HAP-1 (cell line): ENCODE data around the gene TOR2A.

Source experiments
- DNase-seq, 2 experiments: peaks; one replicate each; pipeline ENCODE4 v3.0.0-alpha.2; 2016 to 2020; ENCODE audit warnings: low spot score in 2 of 2
- H3K27me3 ChIP-seq: fragments of 250-450 bp; sonication (Bioruptor Pico); 2 replicates; pipeline ENCODE4 v1.5.1; 2020; ENCODE audit warnings: low read depth, mild to moderate bottlenecking, moderate library complexity
- H3K36me3 ChIP-seq: fragments of 250-450 bp; sonication (Bioruptor Pico); replicated peaks from 2 replicates; pipeline ENCODE4 v1.5.1; 2020; ENCODE audit warnings: mild to moderate bottlenecking
- H3K4me1 ChIP-seq: fragments of 250-450 bp; sonication (Bioruptor Pico); 2 replicates; pipeline ENCODE4 v1.5.1; 2020; ENCODE audit warnings: mild to moderate bottlenecking
- H3K4me3 ChIP-seq: fragments of 250-450 bp; sonication (Bioruptor Pico); 2 replicates; pipeline ENCODE4 v1.5.1; 2020; ENCODE audit warnings: mild to moderate bottlenecking, moderate library complexity
- H3K9me3 ChIP-seq: fragments of 250-450 bp; sonication (Bioruptor Pico); 2 replicates; pipeline ENCODE4 v1.5.1; 2020; ENCODE audit warnings: mild to moderate bottlenecking, moderate library complexity
- in situ Hi-C: fragments of 300-500 bp; cut with MboI; formaldehyde crosslinking; loops from 3 replicates; pipeline ENCODE4 v1.14.3; 2020; ENCODE audit warnings: low sequenced_read_pairs, inconsistent platforms, mixed read lengths

Gene TOR2A

DNA sequence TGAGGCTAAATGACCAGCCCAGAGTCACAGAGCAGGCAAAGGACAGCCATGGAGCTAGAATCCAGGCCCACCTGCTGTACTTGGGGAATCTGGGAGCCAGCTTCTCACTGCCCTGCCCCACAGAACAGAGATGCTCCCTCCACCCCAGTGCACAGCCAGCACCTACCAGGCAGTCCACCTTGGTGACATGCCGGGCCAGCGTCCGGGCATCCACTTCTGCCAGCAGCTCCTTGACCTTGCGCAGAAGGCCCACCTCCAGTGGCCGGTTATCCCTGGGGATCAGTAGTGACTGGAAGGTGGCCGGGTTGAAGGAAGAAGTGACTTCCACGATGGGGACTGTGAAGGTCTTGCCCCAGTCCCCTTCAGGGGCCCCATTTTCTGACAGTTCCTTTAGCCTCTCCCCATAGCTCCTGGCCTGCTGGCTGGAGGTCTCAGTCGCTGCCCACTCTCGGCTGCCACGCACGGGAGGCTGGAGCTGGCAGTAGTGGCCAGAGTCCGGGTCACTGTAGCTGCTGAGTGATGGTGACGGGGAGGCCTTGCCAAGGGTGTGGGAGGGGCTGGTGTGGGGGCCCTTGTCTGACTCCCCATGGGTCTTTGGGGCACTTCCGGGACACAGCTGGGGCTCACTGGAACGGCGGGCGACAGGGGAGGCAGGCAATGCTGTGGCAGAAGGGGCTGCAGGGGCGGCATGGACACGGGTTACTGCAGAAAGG, 9.5 kb upstream of the TOR2A start:
- Histone ChIP-seq H3K36me3 (no peaks in the 10 kb centered on the region), H3K4me1 (no peaks in the 10 kb centered on the region)
- in situ Hi-C loops: no loop called here

DNA sequence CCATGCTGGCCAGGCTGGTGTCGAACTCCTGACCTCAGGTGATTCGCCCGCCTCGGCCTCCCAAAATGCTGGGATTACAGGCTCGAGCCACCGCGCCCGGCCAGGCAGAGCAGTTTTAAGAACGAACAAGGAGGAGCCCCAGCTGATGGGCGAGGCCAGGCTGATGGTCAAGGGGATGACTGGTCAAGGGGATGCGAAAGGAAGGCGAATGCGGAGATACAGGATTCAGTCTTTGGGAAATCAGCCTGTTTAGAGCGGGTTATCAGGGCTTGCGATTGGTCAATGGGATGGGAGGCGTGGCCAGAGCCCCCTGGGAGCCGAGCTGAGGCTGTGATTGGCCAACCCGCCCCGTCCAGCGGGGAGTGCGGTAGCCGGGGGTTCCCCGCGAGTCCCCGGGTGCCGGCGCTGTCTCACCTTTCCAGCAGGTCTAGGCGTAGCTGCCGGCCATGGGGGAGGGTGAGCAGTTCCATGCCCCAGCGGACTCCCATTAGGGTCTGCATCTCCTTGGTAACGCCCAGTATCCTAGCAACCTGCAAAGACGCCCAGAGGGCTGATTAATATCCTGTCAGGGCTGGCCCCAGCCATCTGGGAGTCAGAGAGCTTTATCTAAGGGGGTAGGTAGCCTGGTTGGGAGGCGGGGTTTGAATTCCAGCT, 7.5 kb upstream of the TOR2A start:
- Histone ChIP-seq H3K9me3 (no peaks in the 10 kb centered on the region), H3K4me3 (no peak overlapping the region), H3K4me1 (no peaks in the 10 kb centered on the region), H3K27me3 (no peaks in the 10 kb centered on the region), H3K36me3 (no peaks in the 10 kb centered on the region)
- DNase-seq: peak in 1 of 2 experiments; percentile 64
- in situ Hi-C loops: no loop called here

More for the DNA sequence above, 9.5 kb upstream of the TOR2A start:
- no peak for DNase-seq
- Histone ChIP-seq H3K4me3 (no peak overlapping the region), H3K9me3 (no peaks in the 10 kb centered on the region), H3K27me3 (no peaks in the 10 kb centered on the region)

DNA sequence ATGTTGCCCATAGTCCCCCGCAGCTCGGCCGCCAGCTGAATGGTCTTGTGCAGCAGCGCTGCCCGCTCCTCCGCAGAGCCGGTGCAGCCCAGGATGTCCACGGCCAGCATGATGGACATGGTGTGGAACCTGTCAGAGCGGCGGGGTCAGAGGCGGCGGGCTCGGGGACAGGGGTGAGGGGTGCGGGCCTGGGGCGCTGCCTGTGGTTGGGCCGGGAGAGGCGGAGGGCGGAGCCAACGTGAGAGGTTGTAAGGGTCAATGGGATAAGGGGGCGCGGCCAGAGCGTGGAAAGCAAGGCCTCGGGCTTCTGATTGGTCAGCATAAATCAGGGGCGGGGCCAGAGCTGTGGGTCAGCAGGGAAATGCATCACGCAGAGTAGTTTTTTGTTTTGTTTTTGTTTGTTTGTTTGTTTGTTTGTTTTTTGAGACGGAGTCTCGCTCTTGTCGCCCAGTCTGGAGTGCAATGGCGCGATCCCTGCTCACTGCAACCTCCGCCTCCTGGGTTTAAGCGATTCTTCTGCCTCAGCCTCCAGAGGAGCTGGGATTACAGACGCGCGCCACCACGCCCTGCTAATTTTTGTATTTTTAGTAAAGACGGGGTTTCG, 6.8 kb upstream of the TOR2A start:
- no peaks in the 10 kb centered on the region for H3K9me3 ChIP-seq
- no peak overlapping the region for H3K4me3 ChIP-seq
- H3K4me1 ChIP-seq: no peaks in the 10 kb centered on the region
- no peaks in the 10 kb centered on the region for H3K27me3 ChIP-seq
- H3K36me3 ChIP-seq: no peaks in the 10 kb centered on the region
- DNase-seq: peak in 1 of 2 experiments; percentile 57
- in situ Hi-C loops: no loop called here

DNA sequence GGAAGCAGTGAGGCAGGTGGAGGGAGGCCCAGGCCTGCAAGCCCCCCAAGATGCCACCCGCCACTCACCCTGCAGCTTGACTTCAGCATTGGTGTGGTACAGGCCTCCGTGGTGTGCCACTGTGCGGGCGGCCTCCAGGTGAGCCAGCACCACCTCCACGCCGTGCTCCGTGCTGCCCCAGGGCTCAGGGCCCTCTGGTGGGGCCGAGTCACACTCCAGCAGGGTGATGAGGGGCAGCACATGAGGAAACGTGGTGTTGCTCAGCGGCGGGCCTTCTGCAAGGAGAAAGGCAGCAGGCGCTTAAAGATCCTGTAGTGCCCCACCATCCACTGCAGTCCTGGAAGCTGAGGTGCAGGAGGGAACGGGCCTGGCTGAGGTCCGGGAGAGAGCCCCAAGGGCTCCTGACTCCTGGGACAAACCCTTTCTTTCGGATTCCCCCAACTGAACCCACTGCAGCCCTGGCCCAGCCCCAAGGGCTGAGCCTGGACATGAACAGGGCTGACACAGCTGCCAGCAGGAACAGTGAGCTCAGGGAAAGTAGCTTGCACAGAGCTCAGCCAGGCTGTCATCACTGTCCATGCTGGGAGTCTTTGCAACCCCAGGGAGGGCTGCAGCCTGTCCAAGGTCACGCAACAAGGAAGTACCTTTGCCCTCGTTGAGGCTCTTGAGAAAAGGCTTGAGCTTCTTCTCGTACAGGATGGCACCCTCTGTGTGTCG, 4.7 kb upstream of the TOR2A start:
- Histone ChIP-seq H3K27me3 (no peaks in the 10 kb centered on the region), H3K4me3 (no peak overlapping the region), H3K9me3 (no peaks in the 10 kb centered on the region), H3K36me3 (no peaks in the 10 kb centered on the region), H3K4me1 (peaks cover 4% of the 10 kb centered on the region)
- in situ Hi-C loops: loop anchor here (5.0 to 10.0 kb wide), 2 partner anchors 43 to 175 kb away; partner anchors contain the start of gene ST6GALNAC4
- DNase-seq: no peak

DNA sequence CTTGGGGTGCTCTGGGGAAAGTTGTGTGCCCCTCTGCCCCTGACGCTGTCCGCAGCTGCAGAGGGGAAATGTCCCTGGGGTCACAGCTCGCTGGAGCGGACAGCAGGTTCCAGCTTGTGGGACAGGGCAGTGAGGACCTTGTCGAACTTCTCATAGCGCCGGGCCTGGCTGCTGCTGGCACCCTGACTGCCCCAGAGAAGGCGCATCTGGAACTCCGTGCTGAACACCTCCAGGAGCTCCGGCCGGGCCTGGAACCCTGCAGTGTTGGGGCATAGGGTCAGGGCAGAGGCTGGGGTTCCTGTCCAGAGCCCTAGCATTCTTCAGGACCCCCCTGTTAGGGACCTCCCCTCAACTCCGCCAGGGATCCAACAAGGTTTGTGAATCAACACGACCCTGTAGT, 3.6 kb upstream of the TOR2A start:
- Histone ChIP-seq H3K27me3 (no peaks in the 10 kb centered on the region), H3K36me3 (no peaks in the 10 kb centered on the region), H3K4me1 (peaks cover 8% of the 10 kb centered on the region), H3K4me3 (no peak overlapping the region), H3K9me3 (no peaks in the 10 kb centered on the region)
- in situ Hi-C loops: loop anchor here (5.0 to 10.0 kb wide), 2 partner anchors 44 to 176 kb away; partner anchors contain the start of gene ST6GALNAC4
- DNase-seq: no peak

DNA sequence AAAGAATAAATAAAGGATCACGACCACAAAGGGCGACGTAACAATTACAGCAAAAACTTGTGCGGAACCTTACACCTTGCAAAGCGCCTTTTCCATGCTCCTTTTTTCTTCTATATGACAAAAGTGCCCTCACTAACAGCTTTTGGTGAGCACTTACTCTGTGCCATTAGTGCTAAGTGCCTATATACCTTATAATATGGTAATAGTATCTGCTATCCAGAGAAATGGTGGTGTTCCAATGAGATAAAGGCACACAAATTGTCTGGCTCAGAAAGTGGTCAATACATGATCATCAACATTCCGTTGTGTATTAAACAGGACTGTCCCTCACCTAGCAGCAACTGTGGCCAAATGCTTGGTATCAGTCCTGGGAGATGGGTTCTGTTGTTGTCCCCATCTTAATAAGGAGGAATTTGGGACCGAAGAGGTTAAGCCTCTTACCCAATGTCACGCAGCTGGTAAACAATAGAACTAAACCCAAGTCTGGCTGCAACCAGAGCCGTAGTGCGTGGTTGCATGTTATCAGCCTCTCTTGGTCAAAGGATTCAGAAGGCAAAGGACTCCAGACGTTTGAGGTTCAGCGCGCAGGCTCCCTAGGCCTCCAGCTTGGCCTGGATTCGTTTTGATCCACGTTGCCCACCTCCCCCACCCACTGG, 564 bp upstream of the TOR2A start:
- H3K36me3 ChIP-seq: no peaks in the 10 kb centered on the region
- no peak for DNase-seq
- H3K27me3 ChIP-seq: no peaks in the 10 kb centered on the region
- peaks cover 8% of the 10 kb centered on the region for H3K4me1 ChIP-seq
- peak overlapping the region; percentile 57; the same call in 1 of the 2 replicates for H3K4me3 ChIP-seq
- in situ Hi-C loops: loop anchor here (5.0 to 10.0 kb wide), 2 partner anchors 47 to 179 kb away; partner anchors contain the start of gene ST6GALNAC4
- no peaks in the 10 kb centered on the region for H3K9me3 ChIP-seq

DNA sequence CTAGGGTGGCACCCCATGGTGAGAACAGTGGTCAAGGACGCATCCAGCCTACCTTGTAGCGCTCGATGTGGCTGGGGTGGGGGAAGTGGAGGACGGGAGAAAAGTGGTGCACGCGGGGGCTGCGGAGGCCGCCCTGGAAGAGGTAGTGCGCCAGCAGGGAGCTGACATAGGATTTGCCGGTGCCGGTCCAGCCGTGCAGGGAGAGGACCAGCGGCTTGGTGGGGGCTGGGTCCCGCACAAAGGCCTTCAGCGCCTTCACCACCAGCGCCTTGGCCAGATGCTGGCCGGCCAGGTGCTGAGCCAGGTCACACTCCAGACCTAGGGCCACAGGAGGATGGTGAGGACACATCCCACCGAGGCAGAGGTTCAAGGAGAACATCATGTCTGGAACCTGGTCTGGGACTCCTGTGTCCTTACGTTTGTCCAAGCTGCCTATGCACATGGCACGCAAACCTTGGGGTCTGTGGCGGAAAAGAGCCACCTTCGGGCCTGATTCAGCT, 797 bp downstream of the TOR2A start:
- no peaks in the 10 kb centered on the region for H3K27me3 ChIP-seq
- peaks cover 8% of the 10 kb centered on the region for H3K4me1 ChIP-seq
- H3K36me3 ChIP-seq: no peaks in the 10 kb centered on the region
- no peaks in the 10 kb centered on the region for H3K9me3 ChIP-seq
- H3K4me3 ChIP-seq: peak overlapping the region; percentile 57
- DNase-seq: no peak
- in situ Hi-C loops: loop anchor here (10.0 kb wide), 1 partner anchor 181 kb away; the partner anchor contains the start of gene ST6GALNAC4

DNA sequence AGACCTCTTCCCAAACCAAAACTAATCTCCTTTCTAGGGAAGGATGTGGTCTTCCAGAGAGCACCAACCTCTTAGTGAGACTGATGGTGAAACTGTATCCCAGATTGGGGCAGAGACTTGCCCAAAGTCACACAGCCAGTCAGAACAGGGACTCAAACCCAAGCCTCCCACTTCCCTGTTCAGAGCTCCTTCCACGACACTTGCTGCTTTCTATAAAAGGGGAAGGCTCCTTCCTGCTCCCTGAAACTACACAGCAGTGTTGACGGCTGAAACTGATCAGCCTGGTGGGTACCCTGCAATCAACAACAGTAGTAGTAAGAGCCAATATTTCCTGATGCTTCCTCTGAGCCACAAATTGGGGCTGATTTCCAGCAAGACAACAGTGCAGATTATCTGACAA, 1.5 kb downstream of the TOR2A start:
- in situ Hi-C loops: loop anchor here (10.0 kb wide), 1 partner anchor 181 kb away; the partner anchor contains the start of gene ST6GALNAC4
- no peak for DNase-seq
- Histone ChIP-seq H3K4me3 (no peak overlapping the region), H3K27me3 (no peaks in the 10 kb centered on the region), H3K4me1 (peaks cover 8% of the 10 kb centered on the region), H3K9me3 (no peaks in the 10 kb centered on the region), H3K36me3 (no peaks in the 10 kb centered on the region)

DNA sequence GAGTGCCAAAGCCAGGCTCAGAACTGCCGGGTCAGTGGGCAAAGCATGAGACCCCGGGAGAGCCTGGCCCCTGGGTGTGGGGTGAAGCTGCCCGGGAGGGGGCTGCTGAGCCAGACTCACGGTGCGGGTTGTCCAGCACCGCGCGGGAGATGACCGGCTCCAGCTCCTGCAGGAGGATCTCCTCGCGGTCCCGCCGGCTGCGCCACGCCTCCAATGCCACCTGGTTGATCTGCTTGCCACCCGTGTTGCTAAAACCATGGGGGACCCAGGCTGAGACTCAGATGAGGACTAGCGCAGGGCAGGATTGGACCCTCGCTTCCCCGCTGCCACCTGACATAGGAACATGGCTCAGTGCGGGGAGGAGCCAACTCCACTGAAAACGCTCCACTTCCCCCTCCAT, 2.6 kb downstream of the TOR2A start:
- Histone ChIP-seq H3K4me1 (peaks cover 8% of the 10 kb centered on the region), H3K9me3 (no peaks in the 10 kb centered on the region), H3K4me3 (no peak overlapping the region), H3K27me3 (no peaks in the 10 kb centered on the region), H3K36me3 (no peaks in the 10 kb centered on the region)
- no peak for DNase-seq
- in situ Hi-C loops: loop anchor here (10.0 kb wide), 1 partner anchor 182 kb away; the partner anchor contains the start of gene ST6GALNAC4

DNA sequence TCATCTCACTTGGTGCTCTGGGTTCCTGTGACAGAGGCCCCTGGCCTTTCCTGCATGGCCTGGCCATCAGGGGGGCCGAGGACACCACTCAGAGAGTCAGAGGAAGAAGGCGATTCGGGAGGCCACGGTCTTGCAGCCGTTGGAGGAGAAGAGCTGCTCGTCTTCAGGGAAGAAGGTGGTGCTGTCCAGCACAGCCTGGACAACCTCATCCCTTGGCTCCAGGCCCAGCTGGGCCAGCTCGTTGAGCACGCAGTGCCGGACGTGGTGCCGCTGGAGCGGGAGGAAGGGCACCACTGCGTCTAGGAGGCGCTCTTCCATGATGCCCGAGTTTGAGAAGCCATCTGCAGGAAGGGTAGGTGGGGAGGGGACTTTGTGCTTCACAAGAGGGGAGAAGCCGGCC, 3.2 kb downstream of the TOR2A start:
- no peak for DNase-seq
- Histone ChIP-seq H3K4me1 (peaks cover 8% of the 10 kb centered on the region), H3K36me3 (no peaks in the 10 kb centered on the region), H3K4me3 (no peak overlapping the region), H3K27me3 (no peaks in the 10 kb centered on the region), H3K9me3 (no peaks in the 10 kb centered on the region)
- in situ Hi-C loops: loop anchor here (10.0 kb wide), 1 partner anchor 183 kb away; the partner anchor contains the start of gene ST6GALNAC4

DNA sequence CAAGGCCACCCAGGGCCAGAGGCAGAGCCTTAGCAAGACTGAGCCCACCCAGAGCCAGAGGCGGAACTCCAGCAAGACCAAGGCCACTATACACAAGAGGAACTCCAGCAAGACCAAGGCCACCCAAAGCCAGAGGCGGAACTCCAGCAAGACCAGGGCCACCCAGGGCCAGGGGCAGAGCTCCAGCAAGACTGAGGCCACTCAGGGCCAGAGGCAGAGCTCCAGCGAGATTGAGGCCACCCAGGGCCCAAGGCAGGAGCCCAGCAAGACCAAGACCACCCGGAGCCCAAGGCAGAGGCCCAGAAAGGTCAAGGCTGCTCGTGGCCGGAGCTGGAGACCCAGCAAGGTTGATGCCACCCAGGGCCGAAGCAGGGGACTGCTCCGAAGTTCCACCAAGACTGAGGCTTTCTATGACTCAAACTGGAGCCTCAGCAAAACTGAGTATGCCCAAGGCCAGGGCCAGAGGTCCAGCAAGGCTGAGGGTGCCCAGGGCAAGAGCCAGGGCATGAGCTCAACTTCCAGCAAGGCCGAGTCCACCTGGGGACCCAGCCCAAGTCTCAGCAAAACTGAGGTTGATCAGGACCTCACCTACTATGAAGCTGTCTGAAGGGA, 4.2 kb downstream of the TOR2A start:
- Histone ChIP-seq H3K9me3 (no peaks in the 10 kb centered on the region), H3K36me3 (no peaks in the 10 kb centered on the region), H3K4me3 (no peak overlapping the region), H3K4me1 (peaks cover 8% of the 10 kb centered on the region), H3K27me3 (no peaks in the 10 kb centered on the region)
- in situ Hi-C loops: loop anchor here (10.0 kb wide), 1 partner anchor 184 kb away; the partner anchor contains the start of gene ST6GALNAC4
- no peak for DNase-seq

DNA sequence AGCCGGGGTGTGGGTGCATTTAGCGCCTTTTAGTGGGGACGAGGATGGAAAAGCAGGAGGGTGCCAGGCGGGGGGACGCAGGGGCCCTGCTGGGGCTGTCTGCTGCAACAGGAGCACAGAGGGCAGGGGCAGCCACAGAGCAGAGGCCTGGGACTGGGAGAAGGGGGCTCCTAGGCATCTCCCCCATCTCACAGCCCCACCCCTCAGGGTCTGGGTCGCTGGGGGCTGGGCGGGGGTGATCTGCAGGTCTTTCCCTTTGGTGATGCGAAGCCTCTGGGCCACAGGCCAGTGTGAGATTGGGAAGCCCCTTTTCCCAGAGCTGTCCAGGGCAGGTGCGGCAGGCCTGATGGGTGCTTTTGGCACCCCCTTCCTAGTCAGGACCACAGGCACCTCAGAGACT, 4.8 kb downstream of the TOR2A start:
- DNase-seq: no peak
- H3K9me3 ChIP-seq: no peaks in the 10 kb centered on the region
- H3K4me3 ChIP-seq: no peak overlapping the region
- H3K36me3 ChIP-seq: no peaks in the 10 kb centered on the region
- no peaks in the 10 kb centered on the region for H3K27me3 ChIP-seq
- in situ Hi-C loops: loop anchor here (10.0 kb wide), 1 partner anchor 185 kb away; the partner anchor contains the start of gene ST6GALNAC4
- peaks cover 4% of the 10 kb centered on the region for H3K4me1 ChIP-seq
